IPS-15b (cell line): Measurements from ENCODE around the gene SCN3B.

Experiments
- H3K27me3 ChIP-seq: one replicate; pipeline ENCODE4 v1.6.1; 2013; ENCODE audit warnings: low read length; ENCODE audit not compliant: control insufficient read depth, insufficient read depth
- H3K36me3 ChIP-seq: one replicate; pipeline ENCODE4 v1.6.1; 2013; ENCODE audit warnings: low read length; ENCODE audit not compliant: control insufficient read depth, insufficient read depth
- H3K4me1 ChIP-seq: one replicate; pipeline ENCODE4 v1.6.1; 2013; ENCODE audit warnings: mild to moderate bottlenecking, low read length; ENCODE audit not compliant: control insufficient read depth, insufficient read depth
- H3K4me3 ChIP-seq: one replicate; pipeline ENCODE4 v1.5.1; 2013; ENCODE audit warnings: low read depth, low read length
- H3K9ac ChIP-seq: one replicate; pipeline ENCODE4 v1.6.1; 2013; ENCODE audit warnings: low read depth, mild to moderate bottlenecking, low read length
- H3K9me3 ChIP-seq: one replicate; pipeline ENCODE4 v1.6.1; 2013; ENCODE audit warnings: mild to moderate bottlenecking, low read length; ENCODE audit not compliant: control insufficient read depth, insufficient read depth

Gene SCN3B

GRCh38 chr11:123654566-123655081 is at the start of gene SCN3B:
TSS of gene SCN3B (minus strand) at chr11:123654624. CDS start at chr11:123653801, 823 bp downstream.
- Histone ChIP-seq H3K9ac (peak within 1 kb of the TSS; percentile 3), H3K4me1 (peaks cover 8% of the 10 kb centered on the region), H3K9me3 (no peaks in the 10 kb centered on the region), H3K27me3 (peaks cover 38% of the 10 kb centered on the region), H3K4me3 (peak within 1 kb of the TSS; percentile 89), H3K36me3 (no peaks in the 10 kb centered on the region)

GRCh38 chr11:123702696-123703095 is 48.3 kb upstream of the SCN3B start:
- Histone ChIP-seq H3K9me3 (no peaks in the 10 kb centered on the region), H3K36me3 (no peaks in the 10 kb centered on the region), H3K4me1 (no peaks in the 10 kb centered on the region), H3K27me3 (no peaks in the 10 kb centered on the region), H3K9ac (no peak overlapping the region), H3K4me3 (no peak overlapping the region)

- H3K9ac ChIP-seq, result no peak overlapping the region
- H3K9me3 ChIP-seq, result no peaks in the 10 kb centered on the region
- no peaks in the 10 kb centered on the region for H3K36me3 ChIP-seq
- H3K4me1 ChIP-seq, result no peaks in the 10 kb centered on the region
- H3K27me3 ChIP-seq, result no peaks in the 10 kb centered on the region
- no peak overlapping the region for H3K4me3 ChIP-seq
These were observed 47.7 kb upstream of the SCN3B start for GRCh38 chr11:123702139-123702538.

- no peaks in the 10 kb centered on the region for H3K36me3 ChIP-seq
- H3K4me3 ChIP-seq, result no peak overlapping the region
- no peaks in the 10 kb centered on the region for H3K4me1 ChIP-seq
- H3K27me3 ChIP-seq, result no peaks in the 10 kb centered on the region
- no peak overlapping the region for H3K9ac ChIP-seq
- no peaks in the 10 kb centered on the region for H3K9me3 ChIP-seq
These were observed 46.3 kb upstream of the SCN3B start for GRCh38 chr11:123700772-123701171.

- no peaks in the 10 kb centered on the region for H3K4me1 ChIP-seq
- H3K9me3 ChIP-seq, result no peaks in the 10 kb centered on the region
- no peak overlapping the region for H3K9ac ChIP-seq
- no peaks in the 10 kb centered on the region for H3K27me3 ChIP-seq
- H3K4me3 ChIP-seq, result no peak overlapping the region
- H3K36me3 ChIP-seq, result no peaks in the 10 kb centered on the region
These were observed 44.2 kb upstream of the SCN3B start for GRCh38 chr11:123698546-123699127.

GRCh38 chr11:123696183-123696582 is 41.8 kb upstream of the SCN3B start:
- Histone ChIP-seq H3K4me1 (no peaks in the 10 kb centered on the region), H3K9ac (no peak overlapping the region), H3K27me3 (no peaks in the 10 kb centered on the region), H3K9me3 (no peaks in the 10 kb centered on the region), H3K4me3 (no peak overlapping the region), H3K36me3 (no peaks in the 10 kb centered on the region)

- H3K36me3 ChIP-seq, result no peaks in the 10 kb centered on the region
- no peaks in the 10 kb centered on the region for H3K4me1 ChIP-seq
- H3K4me3 ChIP-seq, result no peak overlapping the region
- H3K9me3 ChIP-seq, result no peaks in the 10 kb centered on the region
- H3K9ac ChIP-seq, result no peak overlapping the region
- no peaks in the 10 kb centered on the region for H3K27me3 ChIP-seq
These were observed 40.8 kb upstream of the SCN3B start for GRCh38 chr11:123695231-123695630.

GRCh38 chr11:123694551-123694950 is 40.1 kb upstream of the SCN3B start:
- H3K9ac ChIP-seq, result no peak overlapping the region
- H3K9me3 ChIP-seq, result no peaks in the 10 kb centered on the region
- H3K4me1 ChIP-seq, result no peaks in the 10 kb centered on the region
- no peak overlapping the region for H3K4me3 ChIP-seq
- no peaks in the 10 kb centered on the region for H3K27me3 ChIP-seq
- no peaks in the 10 kb centered on the region for H3K36me3 ChIP-seq

GRCh38 chr11:123692961-123693360 is 38.5 kb upstream of the SCN3B start:
- no peaks in the 10 kb centered on the region for H3K27me3 ChIP-seq
- no peak overlapping the region for H3K9ac ChIP-seq
- H3K36me3 ChIP-seq, result no peaks in the 10 kb centered on the region
- no peaks in the 10 kb centered on the region for H3K9me3 ChIP-seq
- no peaks in the 10 kb centered on the region for H3K4me1 ChIP-seq
- H3K4me3 ChIP-seq, result no peak overlapping the region

GRCh38 chr11:123690485-123690884 is 36.1 kb upstream of the SCN3B start:
- Histone ChIP-seq H3K9me3 (no peaks in the 10 kb centered on the region), H3K27me3 (no peaks in the 10 kb centered on the region), H3K36me3 (no peaks in the 10 kb centered on the region), H3K9ac (no peak overlapping the region), H3K4me3 (no peak overlapping the region), H3K4me1 (no peaks in the 10 kb centered on the region)

- Histone ChIP-seq H3K9me3 (no peaks in the 10 kb centered on the region), H3K27me3 (no peaks in the 10 kb centered on the region), H3K9ac (no peak overlapping the region), H3K4me1 (no peaks in the 10 kb centered on the region), H3K4me3 (no peak overlapping the region), H3K36me3 (no peaks in the 10 kb centered on the region)
These were observed 30.2 kb upstream of the SCN3B start for GRCh38 chr11:123684601-123685000.

- Histone ChIP-seq H3K36me3 (no peaks in the 10 kb centered on the region), H3K4me3 (no peak overlapping the region), H3K9ac (no peak overlapping the region), H3K4me1 (no peaks in the 10 kb centered on the region), H3K9me3 (no peaks in the 10 kb centered on the region), H3K27me3 (no peaks in the 10 kb centered on the region)
These were observed 29.2 kb upstream of the SCN3B start for GRCh38 chr11:123683428-123684170.
